ENCODE measurements around the gene CEP104.

Gene CEP104

GRCh38 chr1:3894626-3895278 lies 37.7 kb upstream of the CEP104 start:
- DNase-seq (ENCODE audit: low read depth) = no peak

GRCh38 chr1:3893190-3893589 lies 36.2 kb upstream of the CEP104 start:
- DNase-seq (ENCODE audit: low read depth) = no peak

DNA sequence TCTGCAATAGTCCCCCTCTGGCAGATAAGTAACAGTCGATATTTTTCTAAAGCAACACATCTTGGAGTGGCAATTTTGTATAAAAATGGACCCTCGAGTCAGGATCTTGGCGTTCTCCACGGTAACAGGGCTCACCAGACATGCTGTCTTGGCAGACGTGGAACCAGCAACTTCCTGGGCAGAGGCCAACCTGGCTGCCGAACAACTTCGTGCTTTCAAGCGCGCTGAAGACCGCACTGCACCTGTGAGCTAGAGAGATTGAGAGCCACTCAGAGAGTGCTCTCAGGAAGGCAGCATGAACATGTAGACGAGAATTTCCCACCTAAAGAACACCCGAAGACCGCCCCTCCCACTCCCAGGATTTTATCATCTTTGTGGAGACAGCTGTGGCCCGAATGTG lies 35.7 kb upstream of the CEP104 start:
- DNase-seq (ENCODE audit: low read depth) = no peak

GRCh38 chr1:3891329-3891865 lies 34.4 kb upstream of the CEP104 start:
- no peak for DNase-seq (ENCODE audit: low read depth)

DNA sequence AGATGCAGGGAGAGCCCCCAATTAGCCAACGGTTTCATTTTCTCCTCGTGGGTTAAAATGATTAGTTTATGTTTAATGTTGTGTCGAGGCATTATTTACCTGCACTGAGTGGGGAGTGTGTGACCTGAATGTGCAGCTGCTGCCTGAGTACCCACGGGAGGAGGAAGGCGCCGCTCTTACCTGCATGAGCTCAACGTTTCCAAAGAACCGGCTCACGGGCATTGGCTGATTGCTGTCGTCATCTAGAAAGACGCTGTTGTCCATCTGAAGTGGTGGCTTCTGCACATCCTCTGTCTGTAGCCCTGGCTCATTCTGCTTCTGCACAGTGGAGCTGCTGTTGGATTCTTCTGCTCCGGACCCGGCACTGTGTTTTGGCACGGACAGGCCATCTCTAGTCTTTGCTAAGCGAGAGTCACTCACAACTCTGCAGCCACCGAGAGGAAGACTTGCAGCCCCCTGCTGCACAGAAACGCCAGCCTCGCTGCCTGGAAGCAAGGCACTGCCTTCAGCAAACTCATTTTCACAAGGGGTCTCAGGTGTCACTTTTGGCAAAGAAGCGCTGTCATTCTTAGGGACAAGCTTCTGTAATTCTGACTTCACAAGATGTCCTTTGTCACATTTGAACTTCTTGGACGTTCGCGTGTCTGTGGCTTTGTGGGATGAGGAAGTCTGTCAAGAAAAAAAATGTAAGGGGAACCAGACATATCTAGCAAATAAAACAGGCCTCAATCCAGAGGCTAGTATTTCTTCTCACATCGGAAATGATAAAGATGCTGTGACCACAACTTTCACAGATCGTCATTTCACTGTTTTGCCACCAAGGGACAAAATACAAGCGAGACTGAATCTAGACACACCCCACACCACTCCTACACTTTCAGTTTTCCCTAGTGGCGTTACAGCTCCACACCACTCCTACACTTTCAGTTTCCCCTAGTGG lies 33.6 kb upstream of the CEP104 start:
- no peak for DNase-seq (ENCODE audit: low read depth)

- no peak for DNase-seq (ENCODE audit: low read depth)
These were observed 32.9 kb upstream of the CEP104 start for GRCh38 chr1:3889936-3890335.

DNA sequence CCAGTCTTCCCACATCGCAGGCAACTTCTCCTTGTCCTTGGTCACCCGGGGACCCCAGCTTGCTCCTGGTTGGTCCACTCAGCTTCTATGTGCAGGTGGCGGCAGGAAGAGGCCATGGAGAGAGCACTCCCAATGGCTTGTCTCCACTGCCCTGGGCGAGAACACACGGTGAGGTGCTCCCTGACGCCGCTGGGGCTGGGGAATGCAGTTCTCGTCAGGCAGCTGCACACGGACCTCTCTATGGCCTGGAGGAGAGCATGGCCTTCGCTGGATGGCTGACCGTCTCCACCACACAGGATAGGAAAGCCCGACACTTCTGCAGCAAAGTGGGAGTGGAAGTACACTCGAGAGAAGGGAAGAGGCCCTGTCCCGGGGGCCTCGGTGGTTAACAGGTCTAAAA lies 31.3 kb upstream of the CEP104 start:
- DNase-seq (ENCODE audit: low read depth) = no peak

GRCh38 chr1:3886691-3887090 lies 29.7 kb upstream of the CEP104 start:
- DNase-seq (ENCODE audit: low read depth) = no peak

DNA sequence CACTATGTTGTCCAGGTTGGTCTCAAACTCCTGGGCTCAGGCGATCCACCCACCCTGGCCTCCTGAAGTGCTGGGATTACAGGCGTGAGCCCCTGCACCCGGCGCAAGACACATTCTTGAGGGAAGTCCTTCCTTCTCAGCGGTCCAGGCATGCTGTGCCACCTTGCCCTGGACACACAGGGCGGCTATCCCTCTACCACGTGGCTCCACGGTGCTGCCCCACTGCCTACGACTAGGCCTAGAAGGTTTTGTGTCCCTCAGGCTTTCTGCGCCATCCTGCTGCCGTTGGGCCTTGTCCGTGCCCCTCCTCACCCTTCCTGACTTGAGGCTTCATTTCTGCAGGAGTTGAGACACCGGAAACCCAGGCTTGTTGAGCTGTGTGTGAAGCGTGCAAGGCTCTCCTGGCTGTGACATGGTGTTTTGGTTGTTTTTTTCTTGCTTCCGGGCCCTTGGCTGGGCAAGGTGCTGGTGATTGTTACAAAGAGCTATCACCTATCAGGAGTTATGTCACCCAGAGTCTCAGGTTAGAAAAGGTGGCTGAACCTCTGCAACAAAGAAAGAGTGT lies 29.2 kb upstream of the CEP104 start:
- DNase-seq (ENCODE audit: low read depth) = no peak

DNA sequence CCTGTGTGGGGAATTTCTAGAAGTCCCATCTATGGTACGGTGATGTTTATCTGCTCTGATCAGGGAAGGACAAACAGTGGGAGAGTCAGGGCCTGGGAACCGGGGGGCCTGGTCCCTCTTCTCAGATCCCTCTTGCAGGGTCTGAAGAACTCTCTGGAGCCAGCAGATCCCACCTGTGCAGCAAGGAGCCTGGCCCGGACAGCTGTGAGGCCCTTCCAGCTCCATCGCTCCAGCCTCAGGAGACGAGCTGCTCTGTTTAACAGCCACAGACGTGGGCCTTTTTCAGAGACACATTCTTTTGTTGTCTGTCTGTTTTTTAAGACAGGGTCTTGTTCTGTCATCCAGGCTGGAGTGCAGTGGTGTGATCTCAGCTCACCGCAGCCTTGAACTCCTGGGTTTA lies 28.6 kb upstream of the CEP104 start:
- DNase-seq (ENCODE audit: low read depth) = no peak

DNA sequence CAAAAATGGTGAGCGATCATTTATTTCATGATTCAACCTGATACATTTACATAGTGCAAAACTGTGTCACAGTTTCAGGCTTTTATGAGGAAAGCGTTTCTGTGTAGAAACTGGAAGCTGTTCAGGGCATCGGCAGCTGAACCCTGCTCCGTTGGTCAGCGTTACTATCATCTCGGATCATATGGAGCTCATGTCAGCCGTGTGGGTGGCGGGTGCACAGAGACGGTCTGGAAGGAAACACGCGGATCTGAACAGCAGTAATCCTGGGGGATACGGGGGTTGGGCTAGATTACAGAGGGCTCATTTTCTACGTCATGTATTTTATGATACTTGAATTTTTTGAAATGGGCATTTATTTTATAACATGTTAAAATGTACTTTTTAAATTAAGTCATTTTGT lies 28.0 kb upstream of the CEP104 start:
- no peak for DNase-seq (ENCODE audit: low read depth)

GRCh38 chr1:3883194-3883925 lies 26.3 kb upstream of the CEP104 start:
- no peak for DNase-seq (ENCODE audit: low read depth)

- no peak for DNase-seq (ENCODE audit: low read depth)
These were observed 24.1 kb upstream of the CEP104 start for GRCh38 chr1:3881193-3881480.

GRCh38 chr1:3880429-3881192 lies 23.6 kb upstream of the CEP104 start:
- no peak for DNase-seq (ENCODE audit: low read depth)

- no peak for DNase-seq (ENCODE audit: low read depth)
These were observed 22.9 kb upstream of the CEP104 start for GRCh38 chr1:3879787-3880428.

GRCh38 chr1:3879099-3879498 lies 22.1 kb upstream of the CEP104 start:
- DNase-seq (ENCODE audit: low read depth) = no peak

DNA sequence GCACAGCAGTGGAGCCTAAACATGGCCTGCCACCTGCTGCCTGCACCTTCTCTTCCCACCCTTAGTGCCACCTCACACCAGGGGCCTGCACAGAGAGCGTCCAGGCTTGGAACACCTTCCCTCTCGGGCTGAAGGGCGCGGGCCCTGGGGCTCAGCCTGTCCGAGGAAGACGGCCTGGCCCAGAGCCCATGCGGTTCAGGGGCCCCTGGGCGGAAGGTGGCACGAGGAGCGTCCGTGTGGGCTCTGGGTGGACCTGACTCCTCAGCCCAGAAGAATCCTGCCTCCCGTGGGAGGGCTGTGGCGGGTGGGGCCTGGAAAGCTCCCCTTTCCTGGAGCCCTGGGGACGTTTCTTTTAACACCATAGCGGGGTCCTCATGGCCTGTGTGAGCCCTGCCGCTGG lies 19.7 kb upstream of the CEP104 start:
- DNase-seq (ENCODE audit: low read depth) = no peak

- DNase-seq (ENCODE audit: low read depth) = no peak
These were observed 17.7 kb upstream of the CEP104 start for GRCh38 chr1:3874736-3875135.

- no peak for DNase-seq (ENCODE audit: low read depth)
These were observed 15.5 kb upstream of the CEP104 start for GRCh38 chr1:3872546-3872945.

GRCh38 chr1:3871451-3871805 lies 14.4 kb upstream of the CEP104 start:
- DNase-seq (ENCODE audit: low read depth) = no peak

DNA sequence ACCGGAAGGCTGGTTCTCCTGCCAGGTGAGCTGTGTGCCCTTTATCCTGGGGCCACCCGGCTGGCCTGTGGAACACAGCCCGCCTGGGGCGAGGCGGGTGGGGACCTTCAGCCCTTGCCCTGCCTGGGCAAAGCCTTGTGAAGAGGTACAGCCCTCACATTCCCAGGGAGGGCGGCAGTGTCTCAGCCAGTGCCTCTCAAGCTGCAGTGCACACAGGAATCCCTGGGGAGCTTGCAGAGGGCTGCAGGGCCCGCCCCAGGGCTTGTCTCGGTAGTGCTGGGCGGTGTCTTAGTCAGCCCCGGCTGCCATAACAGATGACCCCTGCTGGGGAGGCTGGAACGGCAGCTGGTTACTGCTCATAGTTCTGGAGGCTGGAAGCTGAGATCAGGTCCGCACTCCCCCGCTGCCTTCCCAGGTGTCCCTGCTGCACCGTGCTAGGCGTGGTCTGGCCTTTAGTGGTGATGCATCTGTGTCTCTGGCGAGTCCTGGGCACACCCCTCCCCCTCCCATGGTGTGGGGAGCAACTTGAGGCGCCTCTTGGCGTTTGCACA lies 12.8 kb upstream of the CEP104 start:
- no peak for DNase-seq (ENCODE audit: low read depth)

Measured in stimulated activated CD4-positive, alpha-beta T cell treated with anti-CD3 and anti-CD28 coated beads, Interleukin-2, amount 100 ng/mL, for 4 hours (primary cell).